Kidney epithelial cell (primary cell): ENCODE data around the gene ATG4C. TPM values are rescaled to one million over a fixed set of nuclear protein-coding genes. Genes with fewer than 3 reads are reported as not detected.
"Not testable (repeated sequence)": the region's sequence is repeated elsewhere in the genome, so short reads cannot be mapped to it uniquely, and the experiment has no call there.

Experiments used
- DNase-seq: peaks from one replicate; pipeline ENCODE4 v3.0.0-alpha.2; 2010; ENCODE audit warnings: low read depth
- H3K27me3 ChIP-seq: 2 replicates; pipeline ENCODE4 v1.6.0; 2011; ENCODE audit warnings: low read length; ENCODE audit not compliant: control insufficient read depth, insufficient read depth
- H3K36me3 ChIP-seq: 2 replicates; pipeline ENCODE4 v1.5.1; 2011; ENCODE audit warnings: low read length; ENCODE audit not compliant: control insufficient read depth, insufficient read depth
- H3K4me3 ChIP-seq: 2 replicates; pipeline ENCODE4 v1.5.1; 2011; ENCODE audit warnings: low read depth, mild to moderate bottlenecking, control low read depth, low read length
- CTCF ChIP-seq: IDR thresholded peaks from 2 replicates; pipeline ENCODE4 v1.5.1; 2011; ENCODE audit warnings: mild to moderate bottlenecking, moderate library complexity, low read length, control low read depth, inconsistent platforms; ENCODE audit not compliant: insufficient read depth, poor library complexity, severe bottlenecking
- total RNA-seq: library from RNA; depleted of rRNA; stranded (reverse); fragments of >200 nt; gene quantifications from 2 replicates; pipeline ENCODE4 v1.2.3, GENCODE V29; 2015

Gene ATG4C
- total RNA-seq, 1 donor from 2014 or later = 5.6 TPM

GRCh38 chr1:62765981-62766380 is 18.0 kb upstream of the ATG4C start:
- Histone ChIP-seq H3K36me3 (no peaks in the 10 kb centered on the region), H3K27me3 (no peaks in the 10 kb centered on the region), H3K4me3 (no peak overlapping the region)
- TF ChIP-seq CTCF = no peak
- no peak for DNase-seq

GRCh38 chr1:62768551-62768950 is 15.4 kb upstream of the ATG4C start:
- not testable (repeated sequence) for DNase-seq

GRCh38 chr1:62772607-62773295 is 11.2 kb upstream of the ATG4C start:
- no peak for DNase-seq
- H3K36me3 ChIP-seq = no peaks in the 10 kb centered on the region
- H3K4me3 ChIP-seq = no peak overlapping the region
- H3K27me3 ChIP-seq = no peaks in the 10 kb centered on the region
- TF ChIP-seq CTCF = no peak

More at GRCh38 chr1:62768551-62768950, 15.4 kb upstream of the ATG4C start:
- H3K27me3 ChIP-seq, H3K36me3 ChIP-seq, H3K4me3 ChIP-seq: not testable (repeated sequence)

GRCh38 chr1:62774006-62774405 is 9.9 kb upstream of the ATG4C start:
- no peaks in the 10 kb centered on the region for H3K36me3 ChIP-seq
- TF ChIP-seq CTCF = no peak
- H3K27me3 ChIP-seq = no peaks in the 10 kb centered on the region
- no peak for DNase-seq
- no peak overlapping the region for H3K4me3 ChIP-seq

- DNase-seq = no peak
- Histone ChIP-seq H3K27me3 (no peaks in the 10 kb centered on the region), H3K4me3 (no peak overlapping the region), H3K36me3 (no peaks in the 10 kb centered on the region)
- no peak for TF ChIP-seq CTCF
Measured at GRCh38 chr1:62774971-62775595, 8.8 kb upstream of the ATG4C start.

- no peak for DNase-seq
- H3K4me3 ChIP-seq = no peak overlapping the region
- no peak for TF ChIP-seq CTCF
Measured at GRCh38 chr1:62778208-62778607, 5.7 kb upstream of the ATG4C start.

More at GRCh38 chr1:62778208-62778607, 5.7 kb upstream of the ATG4C start:
- Histone ChIP-seq H3K36me3 (no peaks in the 10 kb centered on the region), H3K27me3 (no peaks in the 10 kb centered on the region)
